ENCODE data around the gene TRAF7. TPM values are rescaled to one million over a fixed set of nuclear protein-coding genes. Genes with fewer than 3 reads are reported as not detected.
"Not testable (repeated sequence)": the region's sequence is repeated elsewhere in the genome, so short reads cannot be mapped to it uniquely, and the experiment has no call there.

Gene TRAF7
- 21.4 TPM for total RNA-seq
- long read RNA-seq, transcript TRAF7-201 (21 exons, 3,700 nt): major isoform, 10 of 32 reads
- long read RNA-seq, partial matches to known transcripts: 9 of 32 reads
- long read RNA-seq, other reads (novel, unspliced or antisense): 13 of 32 reads

DNA sequence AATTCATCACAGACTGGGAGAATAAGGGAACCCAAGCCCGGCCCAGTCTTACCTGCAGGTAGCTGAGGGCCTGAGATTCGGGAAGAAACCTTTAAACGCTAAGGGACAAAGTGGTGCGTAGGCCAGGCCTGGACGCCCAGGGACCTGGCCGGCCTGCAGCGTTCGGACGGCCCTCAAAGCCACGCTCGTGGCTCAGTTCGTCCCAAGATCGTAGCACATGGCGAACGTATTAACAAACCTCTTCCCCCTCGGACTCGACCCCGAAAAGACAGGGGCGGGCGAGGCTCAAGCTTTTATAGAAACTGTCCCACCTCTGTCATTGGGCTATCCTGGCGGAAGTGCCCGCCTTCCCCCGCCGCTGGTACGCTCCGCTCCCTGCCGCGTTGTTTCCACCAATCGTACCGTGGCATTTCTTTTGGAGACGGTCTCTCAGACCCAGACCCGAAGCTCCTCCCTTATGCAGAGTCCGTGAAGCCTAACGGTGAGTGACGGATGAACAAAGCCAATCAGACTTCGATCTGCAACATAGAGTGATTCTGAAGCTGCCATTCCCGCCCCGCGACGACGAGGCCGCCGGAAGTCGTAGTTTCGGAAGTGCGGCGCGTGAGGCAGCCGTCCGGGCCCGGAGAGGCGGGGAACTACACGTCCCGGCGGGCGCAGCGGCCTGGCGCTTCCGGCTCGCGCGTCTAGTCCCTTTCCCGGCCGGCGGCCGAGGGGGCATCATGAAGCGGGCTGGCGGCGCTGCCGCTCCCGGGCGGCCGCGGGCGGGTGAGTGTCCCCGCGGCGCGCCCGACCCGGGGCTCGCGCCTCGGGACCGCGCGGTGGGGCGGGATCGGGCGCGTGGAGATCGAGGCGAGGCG is at the start of gene TRAF7:
TSS of gene TRAF7 (plus strand) at position 692 of the 860 bp plus-strand sequence. CDS start 8,139 bp downstream, outside the sequence.
- DNase-seq (peak; percentile 99), ATAC-seq (peak; percentile 92)
- intact Hi-C loops (cut with micrococcal nuclease): no loop called here

DNA sequence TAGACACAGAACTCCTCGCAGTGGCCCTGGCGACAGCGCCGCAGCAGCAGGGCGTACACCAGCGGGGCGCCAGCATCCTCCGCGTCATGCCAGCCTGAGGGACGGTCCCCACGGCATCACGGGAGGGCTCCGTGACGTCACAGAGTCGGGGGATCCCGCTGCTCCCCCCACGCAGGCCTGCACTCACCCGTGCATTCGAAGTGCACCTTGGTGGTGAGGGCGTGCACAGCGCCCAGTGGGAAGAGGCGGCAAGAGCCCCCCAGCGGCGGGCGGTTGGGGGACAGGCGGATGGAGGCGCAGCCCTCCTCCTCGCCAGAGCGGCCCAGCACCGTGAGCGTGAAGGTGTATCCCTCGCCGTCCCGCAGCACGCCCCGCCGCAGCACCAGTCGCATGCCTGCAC is 49.4 kb upstream of the TRAF7 start:
- DNase-seq; intact Hi-C loops (cut with micrococcal nuclease); ATAC-seq: not testable (repeated sequence)

DNA sequence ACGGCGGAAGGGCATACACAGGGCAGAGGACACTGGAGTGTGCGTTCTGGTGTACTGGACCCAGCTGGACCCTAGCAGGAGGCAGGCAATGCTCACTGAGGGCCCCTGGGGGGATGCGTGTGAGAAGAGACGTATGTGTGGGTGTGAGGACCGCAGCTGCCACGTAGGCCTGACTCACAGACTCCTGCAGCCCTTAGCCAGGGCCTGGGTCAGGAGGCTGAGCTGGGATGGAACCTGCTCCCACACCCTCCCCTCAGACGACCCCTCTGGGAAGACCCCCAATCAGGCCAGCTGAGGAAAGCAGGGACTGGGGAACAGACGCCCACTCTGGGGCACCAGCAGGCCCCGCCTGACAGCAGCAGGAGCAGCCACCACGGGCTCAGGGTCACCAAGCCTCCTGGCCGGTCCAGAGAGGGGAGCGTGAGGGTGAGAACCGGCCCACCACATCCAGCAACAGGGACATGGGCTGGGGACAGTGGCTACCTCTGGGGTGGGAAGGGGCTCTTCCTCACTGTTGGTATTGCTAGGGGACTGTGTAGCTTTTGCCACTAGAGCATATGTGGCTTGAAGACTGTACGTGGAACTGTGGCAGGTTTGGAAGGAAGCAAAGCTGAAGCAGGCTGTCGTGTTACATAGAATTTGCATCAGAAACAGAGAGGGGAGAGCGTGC is 48.3 kb upstream of the TRAF7 start:
- intact Hi-C loops (cut with micrococcal nuclease); DNase-seq; ATAC-seq: not testable (repeated sequence)

DNA sequence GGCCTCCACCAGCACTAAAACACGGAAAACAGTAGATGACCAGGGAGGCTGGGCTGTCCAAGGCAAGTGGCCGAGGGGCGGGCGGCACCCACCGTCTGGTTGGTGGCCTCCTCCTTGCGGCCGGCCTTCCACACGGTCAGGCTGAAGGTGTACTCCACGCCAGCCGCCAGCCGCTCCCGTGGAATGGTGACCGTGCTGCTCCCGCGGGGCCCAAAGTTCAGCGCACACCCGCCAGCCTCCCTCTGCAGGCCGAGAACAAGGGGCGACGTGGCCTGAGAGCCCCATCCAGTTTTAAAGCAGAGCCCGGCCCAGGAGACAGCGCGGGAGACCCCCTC is 47.8 kb upstream of the TRAF7 start:
- ATAC-seq: peak; percentile 6
- intact Hi-C loops (cut with micrococcal nuclease): not testable (repeated sequence)

DNA sequence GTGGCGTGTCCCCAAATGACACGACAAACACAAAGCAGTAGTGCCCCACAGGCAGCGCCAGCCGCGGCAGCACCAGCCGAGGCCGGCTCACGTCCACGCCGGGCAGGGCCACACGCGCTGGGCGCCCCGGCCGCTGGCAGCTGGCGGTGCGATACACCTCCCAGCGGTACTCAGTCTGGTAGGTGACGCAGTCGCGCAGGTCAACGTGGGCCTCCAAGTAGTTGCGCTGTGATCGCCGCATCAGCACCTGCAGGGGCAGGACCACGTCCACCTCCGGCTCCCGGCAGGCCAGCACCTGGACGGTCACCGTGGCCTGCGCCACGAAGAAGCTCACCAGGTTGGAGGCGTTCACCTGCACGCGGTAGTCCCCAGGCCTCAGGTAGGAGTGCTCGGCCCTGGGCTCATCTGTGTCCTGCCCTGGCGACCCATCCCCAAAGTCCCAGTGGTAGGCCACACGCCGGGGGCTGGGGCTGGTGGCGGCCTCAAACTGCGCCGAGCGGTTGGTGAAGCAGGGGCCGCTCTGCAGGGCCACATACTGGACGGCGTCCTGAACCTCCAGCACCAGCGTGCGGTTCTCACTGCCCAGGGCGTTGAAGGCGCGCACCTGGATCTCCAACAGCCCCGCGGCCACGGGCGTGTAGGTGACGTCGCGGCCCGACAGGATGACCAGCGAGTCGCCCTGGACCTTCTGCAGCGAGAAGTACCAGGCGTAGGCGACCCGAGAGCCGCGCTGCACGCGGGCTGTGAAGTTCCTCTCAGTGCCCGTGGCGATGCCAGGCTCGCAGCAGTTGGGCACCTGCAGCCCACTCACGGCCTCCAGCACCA is 46.9 kb upstream of the TRAF7 start:
- not testable (repeated sequence) for DNase-seq
- peak; percentile 9 for ATAC-seq

More for the DNA sequence above, 47.8 kb upstream of the TRAF7 start:
- DNase-seq: not testable (repeated sequence)

DNA sequence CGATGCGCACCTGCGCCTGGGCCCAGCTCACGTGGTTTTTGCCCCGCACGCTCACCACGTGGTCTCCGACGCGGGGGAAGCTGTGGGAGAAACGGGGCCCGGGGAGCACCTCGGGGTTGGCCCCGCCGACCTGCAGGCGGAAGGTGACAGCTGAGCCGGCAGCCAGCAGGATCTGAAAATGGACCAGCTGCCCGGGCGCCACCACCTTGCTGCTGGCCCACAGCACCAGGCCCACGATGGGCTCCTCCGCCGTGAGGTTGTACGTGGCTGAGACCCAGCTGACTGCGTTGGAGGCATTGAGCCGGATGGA is 46.4 kb upstream of the TRAF7 start:
- DNase-seq; intact Hi-C loops (cut with micrococcal nuclease); ATAC-seq: not testable (repeated sequence)

More for the DNA sequence above, 46.9 kb upstream of the TRAF7 start:
- intact Hi-C loops (cut with micrococcal nuclease): not testable (repeated sequence)

DNA sequence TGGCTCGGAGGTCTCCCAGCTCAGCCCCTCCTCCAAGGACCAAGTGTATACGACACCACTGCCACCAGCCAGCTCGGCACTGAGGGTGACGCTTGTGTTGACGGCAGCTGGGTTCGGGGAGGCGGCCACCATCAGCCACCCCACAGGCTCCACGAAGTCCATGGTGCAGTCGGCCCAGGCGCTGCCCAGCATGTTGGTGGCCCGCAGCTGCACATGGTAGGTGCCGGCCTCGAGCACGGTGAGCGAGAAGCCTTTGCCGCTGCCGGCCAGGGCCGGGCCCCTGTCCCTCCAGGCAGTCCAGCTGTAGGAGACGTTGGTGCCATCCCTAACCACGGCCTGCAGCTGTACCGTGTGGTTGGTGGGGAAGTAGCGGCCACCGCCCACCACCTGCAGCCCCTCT is 45.7 kb upstream of the TRAF7 start:
- peak; percentile 11 for ATAC-seq
- DNase-seq; intact Hi-C loops (cut with micrococcal nuclease): not testable (repeated sequence)

DNA sequence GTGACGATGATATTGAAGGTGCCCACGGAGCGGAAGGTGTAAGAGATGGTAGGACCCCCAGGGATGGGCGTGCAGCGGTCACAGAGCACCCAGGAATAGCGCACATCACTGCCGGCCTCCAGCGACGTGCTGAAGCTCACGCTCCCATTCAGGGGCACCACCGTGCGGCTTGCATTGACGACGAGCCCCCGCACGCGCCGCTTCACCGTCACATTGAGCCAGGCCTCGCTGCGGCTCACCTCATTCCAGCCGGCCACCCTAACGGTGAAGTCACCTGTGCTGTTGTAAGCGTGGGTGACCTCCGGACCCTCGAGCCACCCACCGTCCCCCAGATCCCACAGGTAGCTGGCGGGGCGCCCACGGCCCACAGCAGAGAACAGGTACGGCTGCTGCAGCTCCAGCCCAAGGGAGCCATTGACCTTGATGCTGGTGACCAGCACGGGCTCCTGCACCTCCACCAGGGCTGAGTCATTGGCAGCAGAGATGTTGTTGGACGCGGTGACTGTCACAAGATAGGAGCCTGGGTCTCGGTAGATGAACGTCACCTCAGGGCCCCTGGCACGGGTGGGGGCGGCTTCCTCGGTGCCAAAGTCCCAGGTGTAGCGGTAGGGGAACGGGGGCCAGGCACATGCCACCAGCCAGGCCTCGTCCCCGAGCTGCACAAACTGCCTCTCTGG is 45.1 kb upstream of the TRAF7 start:
- DNase-seq; intact Hi-C loops (cut with micrococcal nuclease): not testable (repeated sequence)
- peak; percentile 55 for ATAC-seq

DNA sequence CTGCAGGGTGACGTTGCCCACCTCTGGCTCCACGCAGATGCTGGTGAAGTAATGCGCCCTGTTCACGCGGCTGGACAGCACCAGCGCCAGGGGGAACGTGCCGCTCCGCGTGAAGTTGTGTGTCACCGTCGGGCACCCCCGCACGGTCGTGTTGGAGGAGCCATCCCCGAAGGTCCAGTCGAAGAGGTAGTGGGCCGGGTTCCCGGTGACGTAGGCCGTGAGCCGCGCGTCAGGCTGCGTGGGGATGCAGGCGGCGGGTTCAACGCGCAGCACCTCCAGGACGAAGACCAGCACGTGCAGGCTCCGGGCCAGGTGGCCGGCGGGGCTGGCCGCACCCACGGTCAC is 44.6 kb upstream of the TRAF7 start:
- peak; percentile 6 for ATAC-seq
- intact Hi-C loops (cut with micrococcal nuclease); DNase-seq: not testable (repeated sequence)

DNA sequence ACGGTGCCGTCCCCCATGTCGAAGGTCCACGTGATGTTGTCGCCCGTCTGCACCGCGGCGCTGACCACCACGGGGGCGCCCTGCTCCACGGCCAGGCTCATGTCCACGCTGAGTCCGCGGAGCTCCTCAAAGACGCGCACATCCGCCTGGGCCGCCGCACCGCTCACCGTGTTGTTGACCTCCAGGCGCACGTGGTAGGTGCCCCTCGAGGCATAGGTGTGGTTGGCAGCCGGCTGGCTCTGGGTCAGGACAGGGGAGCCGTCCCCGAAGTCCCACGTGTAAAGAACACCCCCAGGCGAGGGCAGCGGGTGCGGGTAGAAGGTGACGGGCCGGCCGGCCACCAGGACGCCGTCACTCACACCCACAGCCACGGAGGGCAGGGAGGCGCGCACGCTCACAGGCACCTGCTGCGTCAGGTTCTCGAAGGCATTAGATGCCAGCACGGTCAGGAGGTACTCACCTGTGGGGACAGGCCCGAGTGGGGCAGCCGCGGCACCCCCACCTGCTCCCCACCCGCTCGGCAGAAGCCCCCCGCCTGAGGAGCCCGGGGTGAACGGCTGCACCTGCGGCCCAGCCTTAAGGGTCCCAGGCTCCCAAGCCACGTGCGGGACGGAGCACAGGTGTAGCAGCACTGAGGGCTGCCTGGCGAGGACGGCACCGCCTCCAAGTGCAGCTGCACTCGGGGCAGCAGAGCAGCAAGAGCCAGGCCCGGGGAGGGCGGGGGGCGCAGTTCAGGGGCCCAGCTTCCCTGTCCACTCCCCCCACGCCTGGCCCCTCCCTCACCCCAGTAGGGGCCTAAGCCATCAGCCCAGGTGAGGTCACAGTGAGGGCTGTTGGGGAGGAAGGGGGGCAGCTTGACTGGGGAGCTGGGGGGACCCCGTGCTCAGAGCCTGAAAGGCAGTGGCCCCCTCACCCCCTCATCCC is 43.9 kb upstream of the TRAF7 start:
- DNase-seq; intact Hi-C loops (cut with micrococcal nuclease); ATAC-seq: not testable (repeated sequence)

DNA sequence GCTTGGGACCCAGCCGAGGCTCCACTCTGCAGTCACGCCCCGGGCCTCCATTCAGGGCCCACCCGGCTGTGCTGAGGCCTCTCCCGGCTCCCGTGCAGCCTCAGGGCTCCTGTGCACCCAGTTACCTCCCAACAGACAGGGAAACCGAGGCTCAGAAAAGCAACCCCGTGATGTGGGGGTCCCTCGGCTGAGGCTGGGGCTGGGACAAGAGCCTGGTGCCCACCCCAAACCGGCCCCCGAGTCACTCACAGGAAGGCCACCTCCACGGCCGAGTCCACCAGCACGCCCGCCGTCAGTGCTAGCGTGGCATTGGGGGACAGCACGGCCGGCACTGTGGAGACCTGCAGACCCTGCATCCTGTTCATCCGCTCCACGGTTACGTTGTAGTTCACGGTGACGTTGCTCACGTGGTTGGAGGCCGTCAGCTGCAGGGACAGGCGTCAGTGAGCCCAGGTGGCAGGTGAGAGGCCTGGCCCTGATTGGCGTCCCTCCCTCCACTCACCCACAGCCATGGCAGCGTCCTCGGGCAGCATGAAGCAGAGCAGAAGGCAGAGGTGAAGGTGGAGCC is 43.0 kb upstream of the TRAF7 start:
- DNase-seq; ATAC-seq; intact Hi-C loops (cut with micrococcal nuclease): not testable (repeated sequence)

DNA sequence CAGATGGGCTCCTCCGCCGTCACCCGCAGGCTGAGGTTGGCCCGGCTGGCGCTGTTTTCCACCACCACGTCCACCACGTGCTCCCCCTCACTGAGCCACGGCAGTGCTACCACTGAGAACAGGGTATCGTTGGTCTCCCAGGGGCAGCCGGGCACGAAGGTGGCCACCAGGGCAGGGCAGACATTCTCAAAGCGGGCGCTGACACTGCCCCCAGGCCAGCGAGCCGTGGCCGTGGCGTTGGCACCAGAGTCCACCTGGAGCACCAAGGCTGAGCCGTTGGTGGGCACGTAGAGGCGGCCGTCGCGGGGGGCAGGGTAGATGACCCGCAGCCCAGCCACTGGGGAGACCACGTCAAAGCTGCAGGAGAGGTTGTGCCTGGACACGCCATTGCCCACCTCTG is 41.4 kb upstream of the TRAF7 start:
- intact Hi-C loops (cut with micrococcal nuclease); ATAC-seq; DNase-seq: not testable (repeated sequence)

DNA sequence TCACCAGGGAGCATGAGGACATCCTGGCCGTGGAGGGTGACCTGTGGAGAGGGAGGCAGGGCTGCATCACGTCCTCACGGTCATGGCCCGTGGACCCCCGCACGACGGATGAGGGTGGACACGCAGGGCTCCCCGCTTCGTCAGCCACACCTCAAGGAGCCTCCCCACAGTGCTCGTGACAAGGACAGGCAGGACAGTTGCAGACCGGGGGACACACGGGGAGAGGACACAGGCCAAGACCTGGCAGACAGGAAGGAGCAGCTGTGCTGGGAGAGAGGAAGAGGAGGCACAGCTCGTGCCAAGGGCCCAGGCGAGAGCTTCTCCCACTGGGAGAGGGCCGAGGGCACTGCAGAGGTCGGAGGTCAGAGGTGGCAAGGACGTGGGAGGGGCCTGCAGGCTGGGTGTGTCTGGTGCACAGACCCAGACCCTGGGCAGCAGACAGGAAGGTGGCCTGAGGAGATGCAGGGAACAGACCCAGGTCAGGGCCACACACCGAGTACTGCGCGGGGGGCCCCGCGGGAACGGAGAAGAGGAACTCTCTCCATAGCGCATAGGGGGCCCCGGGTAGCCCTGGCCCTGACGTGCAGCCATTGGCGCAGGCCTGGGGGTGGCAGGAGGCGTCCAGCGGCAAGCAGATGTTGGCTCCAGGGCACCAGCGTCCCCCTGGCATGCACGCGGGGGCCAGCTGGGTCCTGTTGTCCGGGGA is 40.5 kb upstream of the TRAF7 start:
- DNase-seq; intact Hi-C loops (cut with micrococcal nuclease); ATAC-seq: not testable (repeated sequence)

DNA sequence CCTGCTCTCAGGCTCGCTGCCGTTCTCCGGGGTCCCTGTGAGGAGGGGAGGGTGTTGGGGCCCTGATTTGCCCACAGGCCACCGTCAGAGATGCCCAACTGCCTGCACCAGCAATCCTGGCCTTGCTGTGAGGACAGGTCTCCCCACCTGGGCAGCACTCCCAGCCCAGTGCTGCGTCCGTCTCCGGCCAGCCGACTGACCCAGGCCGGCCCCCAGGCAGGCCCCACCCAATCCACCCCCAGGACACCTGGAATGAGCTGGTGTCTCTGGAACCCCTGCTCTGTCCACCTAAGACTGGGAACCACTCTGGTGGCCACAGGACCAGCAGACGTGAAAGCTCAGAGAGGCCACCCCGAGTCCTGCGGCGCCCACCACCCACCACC is 40.0 kb upstream of the TRAF7 start:
- intact Hi-C loops (cut with micrococcal nuclease): no loop called here
- no peak for ATAC-seq

DNA sequence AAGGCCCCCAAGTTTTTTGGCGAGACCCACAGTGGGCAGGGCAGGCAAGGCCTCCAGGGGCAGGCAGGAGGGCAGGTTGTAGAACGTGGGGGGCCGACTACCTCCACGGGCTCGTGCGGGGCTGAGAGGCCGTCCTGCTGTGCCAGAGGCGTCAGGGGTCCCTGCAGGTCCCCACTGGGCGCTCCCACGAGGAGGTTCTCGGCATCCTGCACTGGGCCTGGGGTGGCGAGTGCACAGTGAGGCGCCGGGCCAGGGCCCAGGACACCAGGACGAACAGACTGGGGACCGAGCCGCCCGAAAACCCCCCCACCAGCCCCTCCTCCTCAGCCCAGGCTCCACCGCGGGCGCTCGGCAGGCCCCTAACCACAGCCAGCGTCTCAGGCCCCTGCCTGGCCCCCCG is 39.2 kb upstream of the TRAF7 start:
- intact Hi-C loops (cut with micrococcal nuclease); ATAC-seq; DNase-seq: not testable (repeated sequence)

More for the DNA sequence above, 40.0 kb upstream of the TRAF7 start:
- DNase-seq: no peak

DNA sequence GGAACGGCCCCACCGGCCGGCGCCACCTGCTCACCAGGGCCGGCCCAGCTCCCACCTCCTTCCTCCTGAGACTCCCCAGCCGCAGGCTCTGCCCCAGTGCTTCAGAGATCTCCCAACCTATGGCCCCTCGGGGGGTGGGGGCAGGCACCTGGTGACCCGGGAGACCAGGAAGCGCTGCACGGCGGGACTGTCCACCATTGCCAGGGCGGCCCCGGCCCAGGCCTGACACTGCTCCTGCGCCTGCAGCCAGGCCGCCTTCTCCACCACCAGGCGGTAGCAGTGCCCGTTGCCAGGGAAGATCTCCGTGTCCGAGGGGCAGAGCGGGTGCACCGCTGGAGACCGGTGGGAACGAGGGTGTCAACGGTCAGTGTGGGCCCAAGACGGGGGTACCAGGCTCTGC is 38.2 kb upstream of the TRAF7 start:
- ATAC-seq; DNase-seq; intact Hi-C loops (cut with micrococcal nuclease): not testable (repeated sequence)
